CD14-positive monocyte (primary cell): ENCODE results near the gene LINC01488. TPM values are rescaled to one million over a fixed set of nuclear protein-coding genes. Genes with fewer than 3 reads are reported as not detected.

ENCODE experiments used
- DNase-seq, 3 donors: peaks; one replicate each; pipeline ENCODE4 v3.0.0-alpha.2; 2011 to 2022
- H2AFZ ChIP-seq: 2 replicates; pipeline ENCODE4 v1.6.0; 2012; ENCODE audit warnings: mild to moderate bottlenecking, low read depth, low read length, inconsistent platforms; ENCODE audit not compliant: insufficient read depth, poor library complexity, severe bottlenecking
- H3K27ac ChIP-seq, 2 donors: 1 replicate in 1 of 2; 2 replicates in 1 of 2; pipeline ENCODE4 v1.5.1; 2012 to 2013; ENCODE audit warnings: low read length in 2 of 2, control low read depth in 1 of 2, inconsistent platforms in 1 of 2, low read depth in 1 of 2, mild to moderate bottlenecking in 1 of 2
- H3K27me3 ChIP-seq, 2 donors: one replicate each; pipeline versions ENCODE4 v1.6.0 to v1.6.1; 2011 to 2013; ENCODE audit warnings: low read length in 2 of 2; ENCODE audit not compliant: control insufficient read depth in 2 of 2, insufficient read depth in 2 of 2
- H3K36me3 ChIP-seq, 2 donors: replicated peaks in 1 of 2; 1 replicate in 1 of 2; 2 replicates in 1 of 2; pipeline versions ENCODE4 v1.5.1 to v1.6.1; 2012 to 2013; ENCODE audit warnings: low read length in 2 of 2, control low read depth in 1 of 2, inconsistent platforms in 1 of 2, mild to moderate bottlenecking in 1 of 2; ENCODE audit not compliant: insufficient read depth in 2 of 2, control insufficient read depth in 1 of 2
- H3K4me1 ChIP-seq, 2 donors: 1 replicate in 1 of 2; 2 replicates in 1 of 2; pipeline versions ENCODE4 v1.5.1 to v1.6.1; 2012 to 2013; ENCODE audit warnings: low read length in 2 of 2, control low read depth in 1 of 2, inconsistent platforms in 1 of 2, mild to moderate bottlenecking in 1 of 2, moderate library complexity in 1 of 2; ENCODE audit not compliant: insufficient read depth in 2 of 2, control insufficient read depth in 1 of 2
- H3K4me2 ChIP-seq: replicated peaks from 2 replicates; pipeline ENCODE3; 2012; ENCODE audit warnings: low read length, moderate library complexity, mild to moderate bottlenecking; ENCODE audit not compliant: poor library complexity, severe bottlenecking; ENCODE audit errors: extremely low read depth
- H3K4me3 ChIP-seq, 3 experiments: fragments of 200-600 bp in 1 of 3; sonication (generic) in 1 of 3; replicated peaks in 1 of 3; 1 replicate in 2 of 3; 2 replicates in 1 of 3; pipeline ENCODE4 v1.5.1; 2011 to 2013; ENCODE audit warnings: low read length in 3 of 3, mild to moderate bottlenecking in 3 of 3, control low read depth in 2 of 3, low read depth in 2 of 3, inconsistent platforms in 1 of 3, moderate library complexity in 1 of 3
- H3K79me2 ChIP-seq: 2 replicates; pipeline ENCODE4 v1.6.0; 2012; ENCODE audit warnings: mild to moderate bottlenecking, control low read depth, inconsistent platforms, low read length, moderate library complexity; ENCODE audit not compliant: insufficient read depth
- H3K9ac ChIP-seq: 2 replicates; pipeline ENCODE4 v1.6.0; 2017; ENCODE audit warnings: low read length, mild to moderate bottlenecking; ENCODE audit not compliant: insufficient read depth, poor library complexity, severe bottlenecking
- H3K9me3 ChIP-seq, 2 donors: replicated peaks in 1 of 2; 1 replicate in 1 of 2; 2 replicates in 1 of 2; pipeline versions ENCODE4 v1.5.1 to v1.6.1; 2012 to 2013; ENCODE audit warnings: low read length in 2 of 2, control low read depth in 1 of 2; ENCODE audit not compliant: control insufficient read depth in 1 of 2, insufficient read depth in 1 of 2
- H4K20me1 ChIP-seq: 2 replicates; pipeline ENCODE4 v1.6.0; 2012; ENCODE audit warnings: mild to moderate bottlenecking, low read length, control low read depth, moderate library complexity; ENCODE audit not compliant: insufficient read depth
- H3K27ac Mint-ChIP-seq, 7 donors: one replicate each; pipeline ENCODE4 v1.8.0; 2020; ENCODE audit warnings: mild to moderate bottlenecking in 7 of 7, mixed read lengths in 7 of 7, moderate library complexity in 6 of 7, inconsistent platforms in 2 of 7
- H3K27me3 Mint-ChIP-seq, 3 donors: one replicate each; pipeline ENCODE4 v1.8.0; 2021 to 2022; ENCODE audit warnings: low read depth in 3 of 3, mild to moderate bottlenecking in 3 of 3, mixed read lengths in 3 of 3, moderate library complexity in 3 of 3, inconsistent platforms in 1 of 3
- H3K36me3 Mint-ChIP-seq, 2 donors: one replicate each; pipeline ENCODE4 v1.8.0; 2020; ENCODE audit warnings: mixed read lengths in 2 of 2, inconsistent platforms in 1 of 2, mild to moderate bottlenecking in 1 of 2
- H3K4me1 Mint-ChIP-seq: one replicate; pipeline ENCODE4 v1.8.0; 2020; ENCODE audit warnings: mild to moderate bottlenecking, mixed read lengths
- H3K4me3 Mint-ChIP-seq, 2 donors: one replicate each; pipeline ENCODE4 v1.8.0; 2020; ENCODE audit warnings: mild to moderate bottlenecking in 2 of 2, mixed read lengths in 2 of 2, moderate library complexity in 1 of 2
- H3K9me3 Mint-ChIP-seq, 7 donors: one replicate each; pipeline ENCODE4 v1.8.0; 2020 to 2022; ENCODE audit warnings: mixed read lengths in 7 of 7, mild to moderate bottlenecking in 6 of 7, moderate library complexity in 6 of 7, inconsistent platforms in 2 of 7
- CTCF ChIP-seq: fragments of 200-600 bp; IDR thresholded peaks from one replicate; pipeline ENCODE4 v1.8.0; 2022; ENCODE audit warnings: antibody characterized with exemption, mild to moderate bottlenecking
- WGBS: methylation state at CpG from one replicate; pipeline ENCODE4 v1.1.5; 2013; ENCODE audit warnings: missing lambda C conversion rate; ENCODE audit not compliant: insufficient coverage; 5-methylcytosine and 5-hydroxymethylcytosine counted together
- intact Hi-C, 2 donors: fragments of 100-400 bp; cut with micrococcal nuclease; formaldehyde crosslinking; loops; one replicate each; pipeline versions ENCODE4 v1.15.0 to v1.15.1; 2023
- polyA plus RNA-seq, 3 donors: library from polyadenylated mRNA; depleted of rRNA in 1 of 3; unstranded in 2 of 3; stranded (reverse) in 1 of 3; fragments of 300-500 nt in 2 of 3; fragments of >200 nt in 1 of 3; fragmentation: Illumina TruSeq in 2 of 3; gene quantifications; 1 replicate in 2 of 3; 2 replicates in 1 of 3; pipeline ENCODE4 v1.2.3, GENCODE V29; 2012 to 2021

Gene LINC01488
- polyA plus RNA-seq, 3 donors, result not detected

DNA sequence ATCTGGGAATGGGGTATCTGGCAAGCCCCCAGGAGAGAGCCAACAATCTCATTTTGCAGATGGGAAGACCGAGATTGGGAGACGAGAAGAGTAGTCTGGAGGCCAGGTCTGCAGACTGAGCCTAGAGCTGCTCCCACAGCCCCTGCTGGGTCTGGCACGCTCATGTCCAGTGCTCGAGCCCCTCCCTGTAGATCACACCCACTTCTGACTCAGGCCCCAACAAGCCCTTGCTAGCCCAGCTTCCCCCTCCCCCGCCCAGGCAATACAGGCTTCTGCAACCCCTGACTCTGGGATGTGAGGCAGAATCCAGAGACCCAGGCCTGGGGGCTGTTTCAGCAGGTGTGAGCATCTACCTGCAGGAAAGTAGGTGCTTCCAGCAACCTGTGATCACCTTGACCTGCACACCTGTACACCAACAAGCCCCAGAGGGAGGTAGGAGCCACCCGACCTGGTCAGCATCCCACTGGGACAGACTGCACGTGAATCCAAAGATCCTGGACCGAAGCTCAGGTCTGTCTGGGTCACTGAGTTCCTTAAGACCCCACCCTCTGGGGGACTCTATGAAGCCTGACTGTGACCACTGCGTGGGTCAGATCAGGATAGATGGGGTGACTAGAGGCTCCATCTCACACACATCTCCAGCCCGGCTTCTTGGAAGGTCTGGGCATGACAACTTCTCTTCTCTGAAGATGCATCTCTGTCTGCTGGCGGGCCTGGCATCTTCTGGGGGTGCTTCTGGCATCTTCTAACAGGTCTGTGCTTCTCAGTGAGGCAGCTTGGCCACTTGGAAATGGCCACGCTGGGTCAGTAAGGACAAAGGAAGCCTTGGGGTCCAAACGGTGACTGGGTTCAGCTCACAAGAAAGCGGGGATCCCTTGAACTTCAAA is 29.3 kb downstream of the LINC01488 start:
- Histone ChIP-seq H3K9me3 (peaks cover 0 to 3% of the 10 kb centered on the region in 2 donors), H2AFZ (no peak overlapping the region), H3K79me2 (no peaks in the 10 kb centered on the region), H3K4me1 (peaks cover 0 to 5% of the 10 kb centered on the region in 2 donors), H3K27me3 (no peaks in the 10 kb centered on the region), H3K9ac (no peak overlapping the region), H4K20me1 (no peaks in the 10 kb centered on the region), H3K27ac (no peak overlapping the region), H3K4me2 (no peak overlapping the region), H3K4me3 (no peak overlapping the region), H3K36me3 (no peaks in the 10 kb centered on the region)
- DNase-seq, result no peak
- Mint-ChIP-seq H3K36me3 (no peaks in the 10 kb centered on the region), H3K9me3 (peaks cover 0 to 14% (median 7%) of the 10 kb centered on the region in 7 donors), H3K4me3 (no peak overlapping the region), H3K27ac (no peak overlapping the region), H3K27me3 (peaks cover 4 to 7% (median 4%) of the 10 kb centered on the region in 3 donors), H3K4me1 (peaks cover 12% of the 10 kb centered on the region)
- WGBS, result over 99% methylated on average over 13 of the region's 14 CpGs
- intact Hi-C loops, result no loop called here
- no peak for TF ChIP-seq CTCF

- H3K36me3 ChIP-seq, result no peaks in the 10 kb centered on the region
- Mint-ChIP-seq H3K27ac (no peak overlapping the region), H3K36me3 (no peaks in the 10 kb centered on the region), H3K4me3 (no peak overlapping the region), H3K27me3 (peaks cover 4 to 8% (median 4%) of the 10 kb centered on the region in 3 donors), H3K9me3 (peaks cover 7 to 16% (median 13%) of the 10 kb centered on the region in 7 donors), H3K4me1 (peaks cover 13% of the 10 kb centered on the region)
- H3K27ac ChIP-seq, result no peak overlapping the region
- H3K79me2 ChIP-seq, result no peaks in the 10 kb centered on the region
- 94% methylated on average over 12 of the region's 21 CpGs for WGBS
- no peak overlapping the region for H3K4me2 ChIP-seq
- H3K4me1 ChIP-seq, result peaks cover 0 to 5% of the 10 kb centered on the region in 2 donors
- intact Hi-C loops, result no loop called here
- no peak for TF ChIP-seq CTCF
- no peaks in the 10 kb centered on the region for H4K20me1 ChIP-seq
- H3K9ac ChIP-seq, result no peak overlapping the region
- peaks cover 6 to 9% of the 10 kb centered on the region in 2 donors for H3K9me3 ChIP-seq
- no peak overlapping the region for H2AFZ ChIP-seq
- no peak overlapping the region for H3K4me3 ChIP-seq
- no peak for DNase-seq
- H3K27me3 ChIP-seq, result no peaks in the 10 kb centered on the region
These were observed 30.0 kb downstream of the LINC01488 start for GRCh38 chr11:69511358-69512055.
